HL-60 (cell line): ENCODE results near the gene ETV3.

Source experiments
- DNase-seq, 2 experiments: peaks; one replicate each; pipeline ENCODE4 v3.0.0-alpha.2; 2010 to 2020; ENCODE audit warnings: low read depth in 1 of 2, low spot score in 1 of 2
- H3K27ac ChIP-seq: fragments of 250-450 bp; sonication (Bioruptor Pico); replicated peaks from 2 replicates; pipeline ENCODE4 v1.5.1; 2020; ENCODE audit warnings: mild to moderate bottlenecking, moderate library complexity
- H3K27me3 ChIP-seq: fragments of 250-450 bp; sonication (Bioruptor Pico); 2 replicates; pipeline ENCODE4 v1.5.1; 2021; ENCODE audit warnings: mild to moderate bottlenecking, moderate library complexity; ENCODE audit not compliant: insufficient read depth, poor library complexity, severe bottlenecking
- H3K4me3 ChIP-seq: replicated peaks from 2 replicates; pipeline ENCODE4 v1.5.1; 2011; ENCODE audit warnings: mild to moderate bottlenecking, control low read depth, low read length; ENCODE audit not compliant: insufficient read depth
- CTCF ChIP-seq: IDR thresholded peaks from one replicate; pipeline ENCODE4 v1.5.1; 2011; ENCODE audit warnings: low read length, control low read depth, inconsistent platforms; ENCODE audit not compliant: insufficient read depth
- GABPA ChIP-seq: IDR thresholded peaks from 2 replicates; pipeline ENCODE4 v1.6.1; 2012; ENCODE audit warnings: low read depth
- POLR2AphosphoS5 ChIP-seq: IDR thresholded peaks from 2 replicates; pipeline ENCODE4 v1.6.1; 2012; ENCODE audit warnings: low read depth
- SPI1 ChIP-seq: IDR thresholded peaks from 2 replicates; pipeline ENCODE4 v1.6.1; 2012; ENCODE audit warnings: low read depth, mild to moderate bottlenecking, borderline replicate concordance
- TF ChIP-seq, protein P1 (sequence below): IDR thresholded peaks from 2 replicates; pipeline ENCODE4 v1.6.1; 2012; ENCODE audit warnings: low read depth; ENCODE audit not compliant: insufficient replicate concordance

Gene ETV3

DNA sequence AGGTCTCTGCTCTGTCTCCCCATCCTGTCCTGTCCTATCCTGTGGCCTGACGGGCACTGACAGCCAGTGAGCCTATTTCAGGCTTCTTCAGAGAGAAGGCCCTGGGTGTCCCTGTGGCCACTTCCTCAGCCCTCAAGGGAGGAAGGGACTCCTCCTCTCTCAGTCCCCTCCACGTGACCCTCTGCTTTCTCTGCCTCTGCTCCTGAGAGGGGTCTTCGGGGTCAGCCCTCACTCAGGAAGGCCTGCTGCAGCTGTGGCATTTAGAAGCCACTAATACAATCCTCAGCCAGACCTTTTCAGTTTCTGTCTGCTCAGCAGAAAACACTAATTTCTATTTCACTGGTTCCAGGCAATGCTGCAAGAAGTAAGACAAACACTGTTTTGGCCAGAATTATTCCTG, 43.6 kb upstream of the ETV3 start:
- Histone ChIP-seq H3K4me3 (no peak overlapping the region), H3K27me3 (peaks cover 11% of the 10 kb centered on the region), H3K27ac (no peak overlapping the region)
- TF ChIP-seq CTCF (no peak), SPI1 (no peak), POLR2AphosphoS5 (no peak), GABPA (no peak)
- TF ChIP-seq, protein P1, sequence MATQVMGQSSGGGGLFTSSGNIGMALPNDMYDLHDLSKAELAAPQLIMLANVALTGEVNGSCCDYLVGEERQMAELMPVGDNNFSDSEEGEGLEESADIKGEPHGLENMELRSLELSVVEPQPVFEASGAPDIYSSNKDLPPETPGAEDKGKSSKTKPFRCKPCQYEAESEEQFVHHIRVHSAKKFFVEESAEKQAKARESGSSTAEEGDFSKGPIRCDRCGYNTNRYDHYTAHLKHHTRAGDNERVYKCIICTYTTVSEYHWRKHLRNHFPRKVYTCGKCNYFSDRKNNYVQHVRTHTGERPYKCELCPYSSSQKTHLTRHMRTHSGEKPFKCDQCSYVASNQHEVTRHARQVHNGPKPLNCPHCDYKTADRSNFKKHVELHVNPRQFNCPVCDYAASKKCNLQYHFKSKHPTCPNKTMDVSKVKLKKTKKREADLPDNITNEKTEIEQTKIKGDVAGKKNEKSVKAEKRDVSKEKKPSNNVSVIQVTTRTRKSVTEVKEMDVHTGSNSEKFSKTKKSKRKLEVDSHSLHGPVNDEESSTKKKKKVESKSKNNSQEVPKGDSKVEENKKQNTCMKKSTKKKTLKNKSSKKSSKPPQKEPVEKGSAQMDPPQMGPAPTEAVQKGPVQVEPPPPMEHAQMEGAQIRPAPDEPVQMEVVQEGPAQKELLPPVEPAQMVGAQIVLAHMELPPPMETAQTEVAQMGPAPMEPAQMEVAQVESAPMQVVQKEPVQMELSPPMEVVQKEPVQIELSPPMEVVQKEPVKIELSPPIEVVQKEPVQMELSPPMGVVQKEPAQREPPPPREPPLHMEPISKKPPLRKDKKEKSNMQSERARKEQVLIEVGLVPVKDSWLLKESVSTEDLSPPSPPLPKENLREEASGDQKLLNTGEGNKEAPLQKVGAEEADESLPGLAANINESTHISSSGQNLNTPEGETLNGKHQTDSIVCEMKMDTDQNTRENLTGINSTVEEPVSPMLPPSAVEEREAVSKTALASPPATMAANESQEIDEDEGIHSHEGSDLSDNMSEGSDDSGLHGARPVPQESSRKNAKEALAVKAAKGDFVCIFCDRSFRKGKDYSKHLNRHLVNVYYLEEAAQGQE, result no peak
- DNase-seq, result no peak

DNA sequence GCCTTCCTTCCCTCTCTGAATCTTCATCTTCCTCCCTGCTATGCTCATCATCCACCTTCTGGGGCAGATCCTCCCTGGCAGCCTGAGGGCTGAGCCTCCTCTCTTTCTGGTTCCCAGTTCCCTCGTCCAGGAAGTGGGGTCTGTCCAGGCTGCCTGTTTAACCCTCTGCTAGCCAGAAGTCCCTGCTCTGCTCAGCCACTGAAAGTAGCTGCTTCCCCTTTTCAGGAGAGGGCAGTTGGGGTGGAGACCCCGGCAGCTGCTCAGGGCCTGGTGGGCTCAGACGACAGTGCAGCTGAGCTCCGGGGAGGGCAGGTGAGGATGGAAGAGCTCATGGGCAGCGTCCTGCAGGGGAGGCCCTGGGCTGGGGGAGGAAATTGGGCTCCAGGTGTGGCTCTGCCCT, 43.1 kb upstream of the ETV3 start:
- no peak for TF ChIP-seq GABPA
- TF ChIP-seq CTCF, result no peak
- TF ChIP-seq POLR2AphosphoS5, result no peak
- no peak for TF ChIP-seq SPI1
- TF ChIP-seq, protein P1, result no peak
- Histone ChIP-seq H3K4me3 (no peak overlapping the region), H3K27ac (no peak overlapping the region), H3K27me3 (peaks cover 11% of the 10 kb centered on the region)
- DNase-seq, result no peak

DNA sequence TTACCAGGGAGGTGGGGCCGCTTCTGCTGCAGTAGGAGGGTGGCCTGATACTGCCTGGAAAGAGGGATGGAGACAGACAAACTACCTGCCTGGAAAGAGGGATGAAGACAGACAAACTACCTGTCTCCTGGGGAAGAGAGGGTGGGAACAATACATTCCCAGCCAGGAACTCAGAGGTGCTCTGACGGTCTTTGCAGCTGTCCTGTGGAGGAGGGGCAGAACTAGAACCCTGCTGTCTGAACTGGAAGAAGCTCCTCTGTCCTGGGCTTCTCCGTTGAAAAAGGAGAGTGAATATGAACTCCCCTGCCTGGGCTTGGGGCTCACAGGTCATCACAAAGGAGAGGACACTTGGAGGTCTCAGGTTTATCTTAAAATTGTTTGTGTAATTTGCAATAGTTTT, 40.3 kb upstream of the ETV3 start:
- Histone ChIP-seq H3K27me3 (peaks cover 11% of the 10 kb centered on the region), H3K27ac (no peak overlapping the region), H3K4me3 (no peak overlapping the region)
- TF ChIP-seq, protein P1, result no peak
- TF ChIP-seq GABPA (no peak), CTCF (no peak), SPI1 (no peak), POLR2AphosphoS5 (no peak)
- DNase-seq, result no peak
